KOPT-K1 (cell line): ENCODE data around the gene GRIN2A.

Experiments used
- H3K27ac ChIP-seq: fragments of 200-600 bp; sonication (generic); 2 replicates; pipeline ENCODE4 v1.5.1; 2016; ENCODE audit warnings: antibody characterized with exemption, mild to moderate bottlenecking, low read depth, low read length; ENCODE audit not compliant: poor library complexity, severe bottlenecking
- H3K36me3 ChIP-seq: fragments of 200-600 bp; sonication (generic); 2 replicates; pipeline ENCODE4 v1.5.1; 2017; ENCODE audit warnings: antibody characterized with exemption, mild to moderate bottlenecking, low read length, moderate library complexity; ENCODE audit not compliant: insufficient read depth
- H3K9me3 ChIP-seq: fragments of 200-600 bp; sonication (generic); 2 replicates; pipeline ENCODE4 v1.5.1; 2017; ENCODE audit warnings: antibody characterized with exemption, low read length, mild to moderate bottlenecking; ENCODE audit not compliant: insufficient read depth, poor library complexity, severe bottlenecking

GRIN2A gene

GRCh38 chr16:10202649-10203048, 20.4 kb upstream of the GRIN2A start:
- H3K9me3 ChIP-seq = peaks cover 11% of the 10 kb centered on the region
- no peak overlapping the region for H3K27ac ChIP-seq
- H3K36me3 ChIP-seq = no peaks in the 10 kb centered on the region

GRCh38 chr16:10200637-10201586, 18.7 kb upstream of the GRIN2A start:
- Histone ChIP-seq H3K36me3 (no peaks in the 10 kb centered on the region), H3K27ac (no peak overlapping the region), H3K9me3 (peaks cover 11% of the 10 kb centered on the region)

- Histone ChIP-seq H3K36me3 (no peaks in the 10 kb centered on the region), H3K9me3 (no peaks in the 10 kb centered on the region), H3K27ac (no peak overlapping the region)
Measured at GRCh38 chr16:10196999-10197398, 14.8 kb upstream of the GRIN2A start.

DNA sequence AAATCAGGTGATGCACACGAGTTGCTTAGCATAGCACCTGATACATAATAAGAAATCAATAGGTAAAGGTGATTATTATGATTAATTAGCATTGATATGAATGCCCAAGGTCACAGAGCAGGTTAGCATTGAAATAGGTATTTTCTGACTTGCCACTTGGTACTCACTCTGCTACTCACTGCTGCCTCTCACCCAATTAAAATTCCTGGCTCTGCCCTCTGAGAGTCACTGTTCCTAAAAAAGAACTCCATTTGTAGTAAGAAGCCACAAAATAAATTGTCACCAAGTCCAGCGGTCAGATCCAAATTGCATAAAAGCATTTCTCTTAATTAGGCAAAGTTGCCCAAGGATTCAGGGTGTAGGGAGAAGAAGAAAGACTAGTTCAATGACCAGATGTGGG, 8.9 kb upstream of the GRIN2A start:
- H3K9me3 ChIP-seq = no peaks in the 10 kb centered on the region
- H3K27ac ChIP-seq = no peak overlapping the region

GRCh38 chr16:10189861-10190390, 7.7 kb upstream of the GRIN2A start:
- Histone ChIP-seq H3K9me3 (no peaks in the 10 kb centered on the region), H3K36me3 (no peaks in the 10 kb centered on the region), H3K27ac (no peak overlapping the region)

More for the DNA sequence above, 8.9 kb upstream of the GRIN2A start:
- H3K36me3 ChIP-seq = no peaks in the 10 kb centered on the region

- Histone ChIP-seq H3K36me3 (no peaks in the 10 kb centered on the region), H3K27ac (no peak overlapping the region), H3K9me3 (no peaks in the 10 kb centered on the region)
Measured at GRCh38 chr16:10188236-10188635, 6.0 kb upstream of the GRIN2A start.

DNA sequence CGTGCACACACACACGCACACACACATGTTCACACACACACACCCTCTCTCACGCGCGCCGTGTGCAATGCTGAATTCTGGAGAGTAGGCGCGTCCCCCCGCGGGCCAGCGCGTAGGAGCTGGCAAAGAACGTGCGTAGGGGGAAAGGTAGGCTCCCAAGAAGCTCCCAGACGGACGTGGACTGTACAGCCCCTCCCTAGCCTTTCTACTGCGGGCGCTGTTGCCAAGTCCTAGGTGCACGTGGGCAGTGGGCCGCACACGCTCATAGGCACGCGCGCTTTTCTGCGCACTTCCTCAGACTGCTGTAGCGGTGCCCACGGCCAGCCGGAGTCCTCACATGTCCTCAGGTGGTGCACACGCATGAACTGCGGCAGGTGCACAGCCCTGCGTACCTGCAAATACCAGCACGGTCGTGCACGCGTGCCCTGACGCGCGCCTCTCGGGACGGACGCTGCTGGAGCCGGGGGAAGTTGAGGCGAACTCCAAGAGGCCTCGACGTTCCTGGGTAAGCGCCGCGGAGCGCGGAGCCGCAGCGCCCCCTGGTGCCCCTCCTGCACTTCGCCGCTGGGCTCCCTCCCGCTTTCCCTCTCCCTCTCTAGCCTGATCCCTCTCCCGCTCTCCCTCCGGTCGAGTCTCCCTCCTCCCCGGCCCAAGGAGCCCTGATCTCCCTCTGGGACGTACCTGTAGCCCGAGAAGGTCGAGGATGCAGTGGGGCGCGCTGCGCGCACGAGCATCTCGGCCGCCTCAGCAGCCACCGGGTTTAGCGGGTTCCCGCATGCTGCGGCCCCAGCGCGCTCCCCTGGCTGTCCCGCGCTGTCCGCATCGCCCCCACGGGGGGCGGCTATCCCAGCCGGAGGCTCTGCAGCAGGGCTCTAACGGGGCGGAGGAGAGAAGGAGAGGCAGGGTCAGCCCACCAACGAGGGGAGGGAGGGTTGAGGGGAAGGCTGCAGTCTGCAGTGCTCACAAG, 749 bp downstream of the GRIN2A start:
- no peaks in the 10 kb centered on the region for H3K9me3 ChIP-seq
- no peaks in the 10 kb centered on the region for H3K36me3 ChIP-seq
- no peak overlapping the region for H3K27ac ChIP-seq

GRCh38 chr16:10180771-10181163, 1.5 kb downstream of the GRIN2A start:
- H3K27ac ChIP-seq = no peak overlapping the region
- H3K36me3 ChIP-seq = no peaks in the 10 kb centered on the region
- H3K9me3 ChIP-seq = no peaks in the 10 kb centered on the region

GRCh38 chr16:10180042-10180770, 2.0 kb downstream of the GRIN2A start:
- Histone ChIP-seq H3K9me3 (no peaks in the 10 kb centered on the region), H3K36me3 (no peaks in the 10 kb centered on the region), H3K27ac (no peak overlapping the region)

- Histone ChIP-seq H3K9me3 (peaks cover 5% of the 10 kb centered on the region), H3K36me3 (no peaks in the 10 kb centered on the region), H3K27ac (no peak overlapping the region)
Measured at GRCh38 chr16:10178526-10178925, 3.7 kb downstream of the GRIN2A start.

DNA sequence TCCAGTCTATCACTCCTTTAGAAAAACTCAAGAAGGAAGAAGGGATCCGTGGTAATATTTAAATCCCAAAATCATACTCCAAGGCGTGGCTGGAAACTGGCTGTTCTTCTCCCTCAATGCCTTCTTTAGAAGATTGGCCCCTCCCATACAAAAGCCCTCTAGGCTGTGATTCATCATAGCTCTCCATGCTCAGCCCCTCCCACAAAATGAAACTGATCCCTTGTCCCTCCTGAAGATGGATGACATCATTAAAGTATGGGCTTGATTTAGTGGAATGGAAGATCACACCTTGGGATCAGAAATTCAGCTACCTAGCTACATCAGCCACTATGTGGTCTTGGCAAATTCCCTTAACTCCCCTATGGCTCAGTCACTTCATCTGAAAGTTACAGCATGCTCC, 4.1 kb downstream of the GRIN2A start:
- H3K9me3 ChIP-seq = peaks cover 5% of the 10 kb centered on the region
- no peaks in the 10 kb centered on the region for H3K36me3 ChIP-seq
- no peak overlapping the region for H3K27ac ChIP-seq

GRCh38 chr16:10172848-10173655, 9.2 kb downstream of the GRIN2A start:
- Histone ChIP-seq H3K9me3 (peaks cover 5% of the 10 kb centered on the region), H3K36me3 (no peaks in the 10 kb centered on the region), H3K27ac (no peak overlapping the region)

DNA sequence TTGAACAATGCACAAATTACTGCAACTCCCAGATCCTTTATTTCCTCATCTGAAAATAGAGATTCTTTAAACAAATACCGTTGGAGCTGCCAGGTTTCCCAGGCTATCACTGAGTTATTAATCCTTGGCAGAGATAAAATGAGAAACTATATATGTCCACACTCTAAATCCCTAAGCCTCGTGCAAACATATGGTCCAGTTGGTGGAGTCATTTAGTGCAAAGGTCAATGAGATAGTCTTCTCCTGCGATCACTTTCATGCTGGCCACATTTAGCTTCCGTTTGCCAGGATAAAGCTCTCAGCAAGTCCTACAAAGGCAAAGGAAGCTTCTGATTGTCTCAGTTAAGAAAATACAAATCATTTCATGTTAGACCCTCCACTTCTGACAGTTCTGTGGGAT, 11.0 kb downstream of the GRIN2A start:
- Histone ChIP-seq H3K27ac (no peak overlapping the region), H3K36me3 (no peaks in the 10 kb centered on the region), H3K9me3 (peaks cover 5% of the 10 kb centered on the region)

- Histone ChIP-seq H3K36me3 (no peaks in the 10 kb centered on the region), H3K27ac (no peak overlapping the region), H3K9me3 (peaks cover 5% of the 10 kb centered on the region)
Measured at GRCh38 chr16:10169904-10170410, 12.3 kb downstream of the GRIN2A start.
